Common myeloid progenitor, CD34-positive (primary cell): ENCODE data around the gene TMEM19.
A peak's percentile ranks its signal among the peaks of the same experiment; 100 is the strongest.
"Not testable (repeated sequence)": the region's sequence is repeated elsewhere in the genome, so short reads cannot be mapped to it uniquely, and the experiment has no call there.

Experiments
- CTCF ChIA-PET: fragments of 350-600 bp; sonication (Branson Sonifier 250); formaldehyde crosslinking; loops from one replicate; lab custom pipeline; 2021; ENCODE audit warnings: antibody characterized with exemption; lab: Charles Lee
- POLR2A ChIA-PET: fragments of 350-600 bp; sonication (Branson Sonifier 250); formaldehyde crosslinking; loops from one replicate; lab custom pipeline; 2021; ENCODE audit warnings: antibody characterized with exemption; lab: Charles Lee
- DNase-seq, 3 donors: peaks; one replicate each; pipeline versions ENCODE4 v3.0.0 to v3.0.0-alpha.2; 2013
- H3K27ac ChIP-seq, 2 experiments: 1 replicate in 1 of 2; 2 replicates in 1 of 2; pipeline ENCODE4 v1.7.0; 2013; ENCODE audit warnings: inconsistent platforms in 2 of 2, low read length in 2 of 2, mild to moderate bottlenecking in 2 of 2, low read depth in 1 of 2, moderate library complexity in 1 of 2; ENCODE audit not compliant: severe bottlenecking in 2 of 2, insufficient read depth in 1 of 2, poor library complexity in 1 of 2
- H3K27me3 ChIP-seq, 5 experiments: replicated peaks in 2 of 5; 1 replicate in 3 of 5; 2 replicates in 2 of 5; pipeline versions ENCODE4 v1.6.1 to v1.7.0; 2013; ENCODE audit warnings: low read length in 4 of 5, mild to moderate bottlenecking in 2 of 5, moderate library complexity in 2 of 5, inconsistent platforms in 1 of 5; ENCODE audit not compliant: insufficient read depth in 5 of 5, control insufficient read depth in 4 of 5
- H3K36me3 ChIP-seq, 4 experiments: 1 replicate in 2 of 4; 2 replicates in 2 of 4; pipeline versions ENCODE4 v1.6.1 to v1.7.0; 2013; ENCODE audit warnings: low read length in 3 of 4, control low read depth in 1 of 4, mild to moderate bottlenecking in 1 of 4; ENCODE audit not compliant: control insufficient read depth in 4 of 4, insufficient read depth in 4 of 4
- H3K4me1 ChIP-seq, 4 experiments: 1 replicate in 3 of 4; 2 replicates in 1 of 4; pipeline versions ENCODE4 v1.6.1 to v1.7.1; 2013; ENCODE audit warnings: low read length in 3 of 4, mild to moderate bottlenecking in 3 of 4, control low read depth in 1 of 4, inconsistent platforms in 1 of 4, moderate library complexity in 1 of 4; ENCODE audit not compliant: control insufficient read depth in 4 of 4, insufficient read depth in 4 of 4; ENCODE audit errors: control extremely low read depth in 1 of 4
- H3K4me3 ChIP-seq, 7 experiments: 1 replicate in 4 of 7; 2 replicates in 3 of 7; pipeline versions ENCODE4 v1.5.1 to v1.7.0; 2013; ENCODE audit warnings: mild to moderate bottlenecking in 7 of 7, low read length in 6 of 7, moderate library complexity in 6 of 7, inconsistent platforms in 2 of 7, low read depth in 2 of 7, control low read depth in 1 of 7; ENCODE audit not compliant: insufficient read depth in 4 of 7, control insufficient read depth in 1 of 7; ENCODE audit errors: extremely low read depth in 1 of 7
- H3K9me3 ChIP-seq, 5 experiments: 1 replicate in 4 of 5; 2 replicates in 1 of 5; pipeline versions ENCODE4 v1.6.1 to v1.7.1; 2013; ENCODE audit warnings: low read length in 4 of 5, mild to moderate bottlenecking in 2 of 5, inconsistent platforms in 1 of 5, low read depth in 1 of 5, moderate library complexity in 1 of 5; ENCODE audit not compliant: control insufficient read depth in 4 of 5, insufficient read depth in 2 of 5; ENCODE audit errors: control extremely low read depth in 1 of 5
- WGBS: methylation state at CpG from one replicate; pipeline ENCODE4 v1.1.5; 2013; ENCODE audit not compliant: insufficient coverage; 5-methylcytosine and 5-hydroxymethylcytosine counted together

The TMEM19 gene

DNA sequence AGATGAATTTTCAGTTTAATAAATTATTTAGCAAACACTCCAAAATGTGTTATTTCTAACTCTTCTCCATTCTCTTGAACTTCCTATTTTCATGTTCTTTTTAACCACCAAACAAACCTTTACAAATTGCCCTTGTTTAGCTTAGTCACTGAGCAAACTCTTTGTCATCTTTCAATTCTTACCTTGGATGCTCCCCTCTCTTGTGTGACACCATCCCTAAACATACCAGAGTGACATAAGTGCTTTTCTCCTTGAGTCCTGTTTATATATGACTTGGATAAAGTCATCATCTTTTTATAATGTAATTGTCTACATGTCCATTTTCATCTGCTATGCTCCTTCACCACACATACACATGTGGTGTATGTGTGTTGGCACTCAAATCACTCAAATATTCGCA lies 3.4 kb upstream of the TMEM19 start:
- H3K4me1 ChIP-seq = peaks cover 7 to 26% (median 10%) of the 10 kb centered on the region in 4 experiments
- no peaks in the 10 kb centered on the region for H3K9me3 ChIP-seq
- WGBS = no CpG with 5 or more reads among the region's 1 CpG
- H3K36me3 ChIP-seq = no peaks in the 10 kb centered on the region
- H3K4me3 ChIP-seq = no peak overlapping the region
- DNase-seq = peak in 2 of 3 donors; percentile 68 to 78
- ChIA-PET CTCF (interaction anchor here (1.2 kb wide), 1 partner anchor 19 kb away, joined by 3 read pairs; the partner anchor contains the start of gene ZFC3H1), POLR2A (no interaction called here)
- no peak overlapping the region for H3K27ac ChIP-seq
- no peaks in the 10 kb centered on the region for H3K27me3 ChIP-seq

DNA sequence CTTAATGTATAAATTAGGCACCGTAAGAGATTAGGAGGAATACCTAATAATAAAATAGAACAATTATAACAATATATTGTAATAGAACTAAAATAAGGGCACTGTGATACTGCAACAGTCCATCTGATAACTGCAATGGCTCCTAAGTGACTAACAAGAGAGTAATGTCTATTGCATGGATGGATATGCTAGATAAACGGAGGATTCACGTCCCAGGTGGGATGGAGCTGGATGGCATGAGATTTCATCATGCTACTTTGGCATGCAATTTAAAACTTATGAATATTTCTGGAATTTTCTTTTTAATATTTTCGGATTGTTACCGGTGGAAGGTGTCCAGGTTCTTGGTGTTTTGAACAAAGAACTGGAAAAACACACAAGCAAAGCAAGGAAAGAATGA lies 2.2 kb upstream of the TMEM19 start:
- H3K27me3 ChIP-seq = no peaks in the 10 kb centered on the region
- ChIA-PET CTCF (interaction anchor here (4.7 to 5.1 kb wide), 2 partner anchors 20 to 63 kb away, joined by 30 to 37 read pairs; partner anchors contain the start of genes THAP2 and ZFC3H1), POLR2A (no interaction called here)
- H3K27ac ChIP-seq = no peak overlapping the region
- WGBS = 96% methylated on average over 4 of the region's 5 CpGs
- no peaks in the 10 kb centered on the region for H3K36me3 ChIP-seq
- H3K4me3 ChIP-seq = peak overlapping the region in 3 of 7 experiments; percentile 56 to 75 (median 69)
- DNase-seq = no peak
- peaks cover 9 to 36% (median 15%) of the 10 kb centered on the region in 4 experiments for H3K4me1 ChIP-seq
- H3K9me3 ChIP-seq = no peaks in the 10 kb centered on the region

GRCh38 chr12:71684081-71684480 lies 1.8 kb upstream of the TMEM19 start:
- WGBS = 28% methylated on average over 2 of the region's 5 CpGs
- Histone ChIP-seq H3K27ac (peak overlapping the region in 1 of 2 experiments; percentile 2), H3K4me3 (peak overlapping the region in 6 of 7 experiments; percentile 2 to 75 (median 52)), H3K4me1 (peaks cover 9 to 36% (median 15%) of the 10 kb centered on the region in 4 experiments), H3K27me3 (no peaks in the 10 kb centered on the region), H3K9me3 (no peaks in the 10 kb centered on the region), H3K36me3 (no peaks in the 10 kb centered on the region)
- ChIA-PET POLR2A (no interaction called here), CTCF (interaction anchor here (0.8 to 5.1 kb wide), 3 partner anchors 11 to 62 kb away, joined by 3 to 37 read pairs (median 30); partner anchors contain the start of genes THAP2 and ZFC3H1)
- peak; percentile 53 to 72 (median 66) for DNase-seq

- 91% methylated on average over 13 of the region's 19 CpGs for WGBS
- Histone ChIP-seq H3K4me3 (peak overlapping the region in 6 of 7 experiments; percentile 80 to 98 (median 86)), H3K36me3 (no peaks in the 10 kb centered on the region), H3K9me3 (no peaks in the 10 kb centered on the region), H3K27ac (peak overlapping the region; percentile 75 to 83), H3K4me1 (peaks cover 9 to 36% (median 15%) of the 10 kb centered on the region in 4 experiments), H3K27me3 (no peaks in the 10 kb centered on the region)
- ChIA-PET POLR2A (interaction anchor here (1.4 to 1.8 kb wide), 2 partner anchors 22 to 69 kb away, joined by 3 to 21 read pairs; partner anchors contain the start of genes RAB21, THAP2 and ZFC3H1), CTCF (interaction anchor here (0.7 to 5.1 kb wide), 6 partner anchors 13 to 61 kb away, joined by 3 to 37 read pairs (median 4); partner anchors contain the start of genes THAP2 and ZFC3H1)
- DNase-seq = no peak
These were observed 473 bp upstream of the TMEM19 start for GRCh38 chr12:71685312-71685906.

GRCh38 chr12:71686658-71687025 lies 760 bp downstream of the TMEM19 start:
- peak overlapping the region in 6 of 7 experiments; percentile 80 to 98 (median 86) for H3K4me3 ChIP-seq
- ChIA-PET POLR2A (interaction anchor here (1.4 to 1.8 kb wide), 2 partner anchors 23 to 68 kb away, joined by 3 to 21 read pairs; partner anchors contain the start of genes RAB21, THAP2 and ZFC3H1), CTCF (interaction anchor here (0.9 to 5.1 kb wide), 4 partner anchors 14 to 151 kb away, joined by 3 to 37 read pairs (median 16); partner anchors contain the start of genes THAP2 and ZFC3H1)
- no peaks in the 10 kb centered on the region for H3K36me3 ChIP-seq
- peak in 2 of 3 donors; percentile 14 to 46 for DNase-seq
- no peaks in the 10 kb centered on the region for H3K27me3 ChIP-seq
- no CpG with 5 or more reads among the region's 3 CpGs for WGBS
- peaks cover 9 to 36% (median 15%) of the 10 kb centered on the region in 4 experiments for H3K4me1 ChIP-seq
- H3K27ac ChIP-seq = peak overlapping the region; percentile 75 to 83
- H3K9me3 ChIP-seq = no peaks in the 10 kb centered on the region

- peak overlapping the region in 5 of 7 experiments; percentile 80 to 90 (median 86) for H3K4me3 ChIP-seq
- WGBS = 70% methylated on average over 2 of the region's 11 CpGs
- H3K36me3 ChIP-seq, DNase-seq, H3K9me3 ChIP-seq, POLR2A ChIA-PET, H3K27me3 ChIP-seq: not testable (repeated sequence)
- CTCF ChIA-PET = interaction anchor here (0.9 to 5.1 kb wide), 3 partner anchors 23 to 150 kb away, joined by 3 to 37 read pairs (median 30); partner anchors contain the start of genes THAP2 and ZFC3H1
- peaks cover 9 to 36% (median 15%) of the 10 kb centered on the region in 4 experiments for H3K4me1 ChIP-seq
- H3K27ac ChIP-seq = peak overlapping the region in 1 of 2 experiments; percentile 83
These were observed 1.3 kb downstream of the TMEM19 start for GRCh38 chr12:71687172-71687571.
